Dedifferentiated amniotic fluid mesenchymal stem cell (primary cell): ENCODE measurements around the gene SPNS3.

Source experiments
- DNase-seq: peaks from one replicate; pipeline ENCODE4 v3.0.0-alpha.2; 2016; ENCODE audit errors: extremely low spot score

SPNS3 gene

GRCh38 chr17:4529533-4530152 lies 95.9 kb downstream of the SPNS3 start:
- no peak for DNase-seq

GRCh38 chr17:4530799-4531730 lies 97.3 kb downstream of the SPNS3 start:
- no peak for DNase-seq

GRCh38 chr17:4531988-4532736 lies 98.4 kb downstream of the SPNS3 start:
- no peak for DNase-seq

GRCh38 chr17:4532860-4533522 lies 99.3 kb downstream of the SPNS3 start:
- DNase-seq: no peak

GRCh38 chr17:4533523-4534504 lies 100.1 kb downstream of the SPNS3 start:
- no peak for DNase-seq

GRCh38 chr17:4534515-4534914 lies 100.8 kb downstream of the SPNS3 start:
- no peak for DNase-seq

GRCh38 chr17:4534928-4535666 lies 101.4 kb downstream of the SPNS3 start:
- no peak for DNase-seq

- DNase-seq: no peak
These were observed 102.0 kb downstream of the SPNS3 start for GRCh38 chr17:4535667-4536258.

GRCh38 chr17:4536259-4536741 lies 102.6 kb downstream of the SPNS3 start:
- no peak for DNase-seq

GRCh38 chr17:4536742-4537411 lies 103.1 kb downstream of the SPNS3 start:
- DNase-seq: no peak
